Non-pigmented ciliary epithelial cell (primary cell): ENCODE results near the gene SF3B5.
"Not testable (repeated sequence)": the region's sequence is repeated elsewhere in the genome, so short reads cannot be mapped to it uniquely, and the experiment has no call there.

Experiments used
- DNase-seq: peaks from one replicate; pipeline ENCODE4 v3.0.0-alpha.2; 2010; ENCODE audit warnings: low read depth

The SF3B5 gene

DNA sequence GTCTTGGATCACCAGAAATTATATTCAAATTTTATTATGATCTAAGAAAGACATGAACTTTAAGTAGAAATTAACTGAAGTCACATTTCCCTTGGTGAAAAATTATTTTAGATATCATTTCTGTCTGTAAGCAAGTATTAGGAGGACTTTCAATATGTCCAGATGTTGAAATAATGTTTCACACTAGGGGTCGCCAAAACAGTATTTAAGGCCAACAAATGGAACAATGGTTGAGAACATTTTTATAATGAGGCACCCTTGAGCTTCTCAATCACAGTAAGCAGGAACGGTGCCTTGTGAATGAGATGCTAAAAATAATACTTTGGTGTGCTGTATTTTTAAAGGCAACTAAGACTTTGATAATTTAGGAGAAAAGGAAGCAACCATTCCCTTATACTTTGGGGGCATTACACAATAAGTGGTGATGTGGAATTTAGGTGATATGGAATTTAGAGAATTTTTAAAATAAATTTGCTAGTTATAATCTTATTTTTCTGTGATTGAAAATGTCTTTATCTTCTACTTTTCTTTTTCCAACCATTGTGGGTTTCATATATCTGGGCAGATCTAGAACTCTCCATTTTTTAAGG, 9.6 kb upstream of the SF3B5 start:
- peak; percentile 49 for DNase-seq

DNA sequence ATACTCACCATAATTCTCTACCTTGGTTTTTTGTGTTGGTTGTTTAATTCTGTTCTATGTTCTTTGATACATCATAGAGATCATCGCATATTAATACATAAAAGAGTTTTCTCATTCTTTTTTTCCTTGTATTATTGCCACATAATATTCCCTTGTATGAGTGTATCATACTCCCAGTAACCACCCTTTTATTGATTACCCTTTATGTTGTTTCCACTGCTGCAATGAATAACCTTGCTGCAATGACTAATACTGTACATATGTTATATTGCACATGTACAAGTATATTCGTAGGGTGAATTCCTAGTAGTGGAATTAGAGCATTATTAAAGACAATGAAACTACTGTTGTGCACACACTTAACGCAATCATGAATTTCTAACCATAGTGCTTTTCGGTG, 9.1 kb upstream of the SF3B5 start:
- no peak for DNase-seq

DNA sequence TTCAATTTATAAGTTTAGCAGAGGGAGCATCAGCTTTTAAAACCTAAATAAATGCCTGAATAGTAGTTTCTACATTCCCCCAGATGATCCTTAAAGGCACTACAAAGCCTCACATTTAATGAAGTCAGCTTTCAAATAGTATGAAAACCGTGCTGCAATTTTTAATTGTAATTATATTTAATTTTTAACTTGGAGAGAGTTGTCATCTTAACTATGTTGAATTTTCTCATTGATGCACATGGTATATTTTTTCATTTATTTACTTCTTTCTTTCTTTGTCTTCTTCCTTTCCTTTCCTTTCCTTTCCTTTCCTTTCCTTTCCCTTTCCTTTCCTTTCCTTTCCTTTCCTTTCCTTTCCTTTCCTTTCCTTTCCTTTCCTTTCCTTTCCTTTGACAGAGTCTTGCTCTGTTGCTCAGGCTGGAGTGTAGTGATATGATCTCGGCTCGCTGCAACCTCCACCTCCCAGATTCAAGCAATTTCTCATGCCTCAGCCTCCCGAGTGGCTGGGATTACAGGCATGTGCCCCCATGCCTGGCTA, 7.7 kb upstream of the SF3B5 start:
- no peak for DNase-seq

DNA sequence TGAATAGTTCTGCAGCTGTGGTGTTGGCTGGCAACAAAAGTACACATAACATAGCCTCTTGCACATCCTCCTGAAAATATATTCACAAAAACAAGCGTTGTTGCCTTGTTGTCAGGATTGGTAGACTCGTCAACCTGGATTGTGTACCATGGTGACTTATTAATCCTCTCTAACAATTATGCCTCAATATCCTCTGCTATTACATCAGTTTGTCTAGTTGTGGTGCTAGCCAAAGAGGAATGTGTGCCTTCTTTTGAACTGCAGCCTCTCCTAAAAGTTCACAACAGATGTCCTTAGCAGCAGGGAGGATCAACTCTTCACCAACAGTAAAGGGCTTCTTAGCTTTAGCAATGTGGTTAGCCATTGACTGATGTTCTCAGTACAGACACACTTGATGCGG, 3.6 kb upstream of the SF3B5 start:
- DNase-seq = no peak

DNA sequence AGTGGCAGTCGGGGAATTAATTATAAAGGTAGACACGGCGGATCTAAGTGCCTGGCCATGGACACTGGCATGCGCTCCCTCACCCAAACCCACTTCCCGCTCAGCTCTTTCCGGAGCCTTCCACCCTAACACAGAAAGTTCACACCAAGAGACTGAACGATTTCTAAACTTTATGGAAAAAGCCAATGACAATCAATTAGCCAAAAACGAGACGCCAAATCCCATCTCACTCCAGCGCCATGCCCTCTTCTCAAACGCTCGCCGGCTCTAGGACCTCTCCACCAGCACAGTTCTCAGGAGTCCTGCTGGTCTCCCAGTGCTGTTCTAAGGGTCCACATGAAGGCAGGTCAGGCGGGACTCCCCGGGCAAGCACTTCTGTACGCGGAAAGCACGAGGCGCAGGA, 641 bp downstream of the SF3B5 start:
- no peak for DNase-seq

DNA sequence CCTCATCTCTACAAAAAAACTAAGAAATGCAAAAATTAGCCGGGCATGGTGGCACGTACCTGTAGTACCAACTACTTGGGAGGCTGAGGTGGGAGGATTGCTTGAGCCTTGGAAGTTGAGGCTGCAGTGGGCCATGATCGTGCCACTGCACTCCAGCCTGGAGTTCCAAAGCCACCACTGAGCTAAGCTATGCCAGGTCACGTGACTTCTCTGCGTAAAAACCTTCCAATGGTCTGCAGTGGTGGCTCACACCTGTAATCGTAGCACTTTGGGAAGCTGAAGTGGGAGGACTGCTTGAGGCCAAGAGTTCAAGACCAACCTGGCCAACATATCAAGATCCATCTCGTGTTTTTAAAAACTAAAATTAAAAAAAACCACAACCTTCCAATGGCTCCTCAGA, 1.7 kb downstream of the SF3B5 start:
- no peak for DNase-seq

DNA sequence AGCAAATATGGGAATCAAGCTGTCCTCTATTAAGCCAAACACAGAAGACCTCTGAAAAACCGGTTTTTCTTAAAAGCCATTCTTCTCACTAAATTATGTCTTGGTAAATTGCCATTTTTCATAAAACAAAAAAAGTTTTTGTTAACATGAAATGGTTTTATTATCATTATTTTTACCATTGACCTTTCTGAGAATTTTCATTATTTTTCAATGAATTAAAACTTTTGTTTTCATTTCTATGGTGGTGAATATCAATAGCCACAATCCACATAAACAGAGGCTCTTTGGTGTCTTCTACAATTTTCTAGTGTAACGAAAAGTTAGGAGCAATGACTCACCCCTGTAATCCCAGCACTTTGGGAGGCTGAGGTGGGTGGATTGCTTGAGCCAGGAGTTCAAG, 2.1 kb downstream of the SF3B5 start:
- DNase-seq = no peak

DNA sequence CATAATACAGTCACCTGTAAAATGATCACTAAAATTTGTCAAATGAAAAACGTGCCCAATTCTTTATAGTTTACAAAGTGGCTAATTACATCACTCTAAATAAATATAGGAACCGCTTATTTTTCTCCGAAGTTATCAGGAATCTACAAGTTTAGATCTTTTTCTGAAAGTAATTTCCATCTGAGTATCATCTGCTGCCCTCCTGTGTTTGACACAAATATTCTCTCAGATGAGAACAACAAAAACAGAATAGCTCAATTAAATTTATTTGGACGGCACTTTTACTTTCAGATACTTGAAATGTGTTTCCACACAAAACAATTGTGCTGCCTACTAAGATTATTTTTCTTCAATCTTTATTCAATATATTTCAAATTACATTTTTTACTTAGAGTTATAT, 5.0 kb downstream of the SF3B5 start:
- DNase-seq = no peak

DNA sequence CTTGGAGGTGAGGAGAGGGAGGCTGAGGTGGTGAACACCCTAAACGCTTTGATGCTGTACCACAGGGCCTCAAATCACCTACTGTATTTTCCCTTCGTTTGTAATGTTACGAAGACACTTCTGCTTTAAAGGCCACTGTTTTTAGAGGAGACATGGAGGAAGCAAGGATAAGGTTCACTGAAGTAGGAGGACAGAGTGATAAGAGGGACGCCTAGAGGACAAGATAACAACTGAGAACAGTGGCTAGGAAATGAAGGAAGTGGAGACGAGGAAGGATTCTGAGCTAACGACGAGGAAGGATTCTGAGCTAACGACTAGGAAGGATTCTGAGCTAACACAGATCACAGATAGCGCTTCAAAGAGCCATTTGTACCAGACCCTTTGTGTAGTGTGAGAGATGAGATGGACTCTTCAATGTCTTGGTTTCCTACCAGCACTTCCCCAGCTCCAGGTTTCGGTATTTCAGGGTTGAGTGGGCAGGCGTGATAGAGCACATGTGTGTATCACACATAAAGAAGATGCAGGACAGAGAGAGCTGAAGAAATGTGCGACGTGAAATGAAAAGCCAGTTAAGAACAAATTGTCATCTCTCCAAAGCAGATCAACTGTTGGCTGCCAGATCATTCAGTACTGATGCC, 7.5 kb downstream of the SF3B5 start:
- DNase-seq = no peak

DNA sequence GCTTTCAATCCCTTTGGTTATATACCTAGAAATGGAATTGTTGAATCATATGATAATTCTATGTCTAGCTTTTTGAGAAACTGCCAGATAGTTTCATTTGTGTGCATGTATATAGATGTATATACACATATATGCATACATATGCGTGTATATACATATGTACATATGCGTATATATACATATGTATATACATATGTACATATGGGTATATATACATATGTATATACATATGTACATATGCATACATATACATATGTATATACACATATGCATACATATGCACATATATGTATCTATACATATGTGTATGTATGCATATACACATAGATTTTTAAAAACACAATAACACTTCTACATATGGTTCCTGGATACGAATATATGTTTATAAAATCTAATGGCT, 8.4 kb downstream of the SF3B5 start:
- DNase-seq = no peak

DNA sequence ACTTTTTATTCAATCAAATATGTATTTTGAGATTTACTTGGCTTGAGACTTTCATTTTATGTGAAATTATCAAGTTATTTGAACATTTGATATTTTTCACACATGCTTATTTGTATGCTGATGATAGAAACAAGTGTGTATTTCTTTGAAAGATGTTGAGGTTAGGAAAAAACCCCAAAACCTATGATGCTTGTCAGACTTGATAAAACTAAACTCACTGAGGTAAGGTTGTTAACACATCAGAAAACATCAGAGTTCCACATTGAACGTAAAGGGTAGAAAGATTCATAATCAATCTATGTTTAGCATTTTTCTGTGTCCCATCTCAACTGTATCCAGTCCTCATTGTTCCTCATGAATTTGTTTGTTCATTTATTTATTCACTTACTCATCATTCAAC, 12.2 kb downstream of the SF3B5 start:
- no peak for DNase-seq

DNA sequence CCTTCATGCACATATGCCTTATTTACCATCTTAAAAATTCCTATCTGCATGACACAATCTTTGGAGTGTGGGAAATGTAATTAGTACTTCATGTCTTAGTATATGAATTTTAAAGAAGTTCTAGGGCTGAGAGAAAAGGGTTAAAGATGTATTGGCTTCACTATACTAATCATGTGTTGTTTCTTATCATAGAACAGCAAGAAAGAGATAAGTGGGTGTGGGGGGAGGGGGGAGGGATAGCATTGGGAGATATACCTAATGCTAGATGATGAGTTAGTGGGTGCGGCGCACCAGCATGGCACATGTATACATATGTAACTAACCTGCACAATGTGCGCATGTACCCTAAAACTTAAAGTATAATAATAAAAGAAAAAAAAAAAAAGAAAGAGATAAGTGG, 13.0 kb downstream of the SF3B5 start:
- DNase-seq = not testable (repeated sequence)

DNA sequence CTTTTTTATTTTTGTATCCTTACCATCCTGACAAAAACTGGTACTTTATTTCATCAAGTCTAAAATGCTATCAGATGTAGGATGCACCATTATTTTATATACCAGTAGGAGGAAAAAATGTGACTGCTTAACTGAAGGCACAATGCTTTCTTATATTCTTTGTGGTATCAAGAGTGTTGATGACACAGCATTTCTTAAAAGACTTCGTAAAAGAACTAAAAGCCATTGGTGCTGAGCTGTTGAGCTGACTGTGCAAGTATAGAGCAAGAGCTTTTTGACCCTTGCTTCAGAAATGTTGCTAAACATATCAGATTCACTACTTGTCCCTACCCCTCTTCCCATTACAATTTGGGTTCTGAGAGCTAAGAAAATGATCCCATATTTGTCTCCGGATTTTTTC, 17.5 kb downstream of the SF3B5 start:
- no peak for DNase-seq

DNA sequence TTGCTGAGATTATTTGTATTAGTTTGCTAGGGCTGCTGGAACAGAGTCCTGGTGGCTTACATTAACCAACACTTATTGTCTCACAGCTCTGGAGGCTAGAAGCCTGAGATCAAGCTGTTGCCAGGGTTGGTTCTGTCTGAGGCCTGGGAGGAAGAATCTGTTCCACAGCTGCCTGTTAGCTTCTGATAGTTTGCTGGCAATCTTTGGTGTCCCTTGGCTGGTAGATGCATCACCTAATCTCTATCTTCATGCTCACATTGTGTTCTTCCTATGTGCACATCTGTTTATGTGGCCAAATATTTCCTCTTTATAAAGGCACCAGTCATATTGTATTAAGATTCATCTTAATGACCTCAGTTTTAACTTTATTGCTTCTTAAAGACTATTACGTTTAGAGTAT, 19.5 kb downstream of the SF3B5 start:
- DNase-seq = no peak

DNA sequence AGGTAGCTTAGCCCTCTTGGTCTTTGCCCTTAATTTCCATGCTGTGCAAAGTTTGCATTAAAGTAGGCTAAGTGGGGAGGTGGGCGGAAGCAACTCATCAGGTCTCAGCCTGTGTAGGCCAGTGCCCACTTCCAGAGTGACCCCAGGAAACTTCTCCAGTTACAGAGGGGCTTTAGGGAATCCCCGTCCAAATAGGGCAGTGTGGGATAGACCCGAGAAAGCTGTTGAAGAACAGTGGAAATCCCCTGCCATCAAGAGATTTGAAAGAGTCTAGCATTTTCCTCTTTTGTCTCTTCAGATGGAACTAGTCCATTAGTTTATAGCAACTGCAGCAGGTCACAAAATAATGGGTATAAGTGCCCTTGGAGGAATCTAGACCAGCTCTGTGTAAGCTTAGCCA, 20.2 kb downstream of the SF3B5 start:
- no peak for DNase-seq

DNA sequence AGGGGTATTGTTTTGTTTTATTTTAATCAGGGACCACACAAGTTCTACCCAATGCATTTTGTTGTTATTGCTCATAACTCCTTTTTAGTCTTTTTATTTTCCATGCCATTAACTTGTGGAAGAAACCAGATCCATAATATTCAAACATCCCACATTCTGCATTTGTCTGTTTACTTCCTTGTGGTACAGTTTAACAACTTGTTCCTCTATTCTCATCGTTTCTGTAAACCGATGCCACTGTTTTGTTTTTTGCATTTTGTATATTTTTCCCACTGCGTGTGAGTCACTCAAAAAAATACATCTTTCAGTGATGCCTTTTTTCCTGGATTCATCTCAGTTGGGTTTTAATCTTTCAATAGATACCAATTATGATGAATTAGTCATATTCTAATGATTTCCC, 22.3 kb downstream of the SF3B5 start:
- no peak for DNase-seq

DNA sequence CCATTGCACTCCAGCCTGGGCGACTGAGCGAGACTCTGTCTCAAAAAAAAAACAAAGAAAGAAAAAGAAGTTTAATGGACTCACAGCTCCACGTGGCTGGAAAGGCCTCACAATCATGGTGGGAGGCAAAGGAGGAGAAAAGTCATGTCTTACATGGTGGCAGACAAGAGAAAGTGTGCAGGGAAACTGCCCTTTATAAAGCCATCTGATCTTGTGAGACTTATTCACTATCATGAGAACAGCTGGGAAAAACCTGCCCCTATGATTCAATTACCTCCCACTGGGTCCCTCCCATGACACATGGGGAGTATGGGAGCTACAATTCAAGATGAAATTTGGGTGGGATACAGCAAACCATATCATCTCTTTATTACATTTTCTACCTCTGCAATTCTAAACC, 25.9 kb downstream of the SF3B5 start:
- no peak for DNase-seq

DNA sequence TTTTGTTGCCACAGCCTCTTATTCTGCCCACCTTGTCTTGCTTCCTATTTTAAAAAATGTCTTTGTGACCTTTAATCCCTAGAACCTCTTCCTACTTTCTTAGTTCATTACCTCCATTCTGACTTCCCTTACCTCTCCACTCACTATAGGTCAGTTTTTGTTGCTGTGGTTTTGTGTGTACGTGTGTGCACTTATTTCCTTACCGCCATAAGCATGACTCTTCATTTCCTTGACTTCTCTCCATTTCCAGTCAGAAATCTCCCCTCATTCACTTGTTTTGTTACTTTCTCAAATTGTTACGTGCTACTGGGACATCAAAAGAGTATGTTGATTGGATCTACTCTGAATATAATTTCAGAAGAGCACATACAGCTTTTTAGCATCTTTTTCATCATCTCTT, 26.6 kb downstream of the SF3B5 start:
- DNase-seq = no peak

DNA sequence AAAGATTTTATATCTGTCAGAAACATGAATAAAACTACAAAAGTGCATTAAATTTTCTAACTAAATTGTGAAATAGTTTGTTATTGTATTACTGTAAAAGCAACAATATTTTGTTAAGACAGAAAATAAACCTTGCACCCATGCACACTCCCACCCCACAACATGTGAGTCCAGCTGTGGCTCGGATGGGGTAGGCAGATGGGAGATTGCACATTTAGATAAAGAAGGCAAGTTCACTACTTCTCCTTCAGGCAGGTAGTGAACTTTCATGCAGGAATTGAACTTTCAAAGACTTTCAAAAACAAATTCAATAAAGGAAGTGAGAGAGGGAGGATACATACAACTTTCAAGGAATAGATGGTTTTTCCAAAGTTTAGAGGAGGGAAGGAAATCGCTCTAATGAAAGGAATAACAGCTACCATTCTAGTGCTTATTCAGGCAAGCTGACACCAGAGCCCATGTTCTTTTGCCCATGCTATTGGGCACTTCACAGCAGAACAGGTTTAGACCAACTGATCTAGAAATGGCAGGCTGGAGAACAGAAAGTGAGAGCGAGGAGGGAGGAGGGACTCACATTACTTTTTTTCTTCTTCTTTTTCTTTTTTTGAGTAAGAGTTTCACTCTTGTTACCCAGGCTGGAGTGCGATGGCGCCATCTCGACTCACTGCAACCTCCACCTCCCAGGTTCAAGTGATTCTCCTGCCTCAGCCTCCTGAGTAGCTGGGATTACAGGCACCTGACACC, 28.5 kb downstream of the SF3B5 start:
- no peak for DNase-seq

DNA sequence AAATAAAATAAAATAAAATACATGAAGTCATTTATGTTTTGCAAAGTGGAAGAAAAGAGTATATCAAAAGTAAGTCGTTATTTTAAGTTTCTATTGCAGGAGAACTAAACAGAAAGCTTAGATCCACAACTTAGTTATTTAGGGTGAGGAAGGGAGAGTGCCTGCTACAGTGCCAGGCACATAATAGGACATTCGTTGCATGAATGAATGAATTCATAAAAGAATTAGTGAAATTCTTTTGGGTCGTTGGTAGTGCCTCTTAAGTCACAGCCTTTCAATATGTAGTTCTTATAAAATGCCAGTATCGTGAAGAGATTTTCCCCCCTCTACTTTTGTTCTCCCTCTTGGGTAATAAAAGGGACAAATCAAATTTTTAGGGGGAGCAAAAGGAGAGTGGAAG, 29.1 kb downstream of the SF3B5 start:
- DNase-seq = no peak

DNA sequence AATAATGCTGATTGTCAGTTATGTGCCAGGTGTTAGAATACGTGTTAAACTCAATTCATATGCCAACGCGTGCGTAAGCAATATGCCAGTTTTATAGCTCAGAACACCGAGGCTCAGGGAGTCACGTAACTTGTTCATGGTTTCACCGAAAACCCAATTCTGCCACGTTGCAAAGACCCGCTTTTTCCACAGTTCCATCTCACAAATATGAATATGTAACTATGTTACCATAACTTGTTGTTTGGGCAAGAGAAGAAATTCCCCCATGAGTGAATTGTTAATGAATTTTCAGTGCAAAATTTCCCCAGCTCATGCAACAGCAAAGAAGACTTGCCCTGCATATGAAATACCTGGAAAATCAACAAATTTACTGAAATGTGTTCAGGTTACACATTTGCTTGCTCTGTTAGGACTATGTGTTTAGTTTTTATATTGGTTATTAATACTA, 30.1 kb downstream of the SF3B5 start:
- DNase-seq = no peak

DNA sequence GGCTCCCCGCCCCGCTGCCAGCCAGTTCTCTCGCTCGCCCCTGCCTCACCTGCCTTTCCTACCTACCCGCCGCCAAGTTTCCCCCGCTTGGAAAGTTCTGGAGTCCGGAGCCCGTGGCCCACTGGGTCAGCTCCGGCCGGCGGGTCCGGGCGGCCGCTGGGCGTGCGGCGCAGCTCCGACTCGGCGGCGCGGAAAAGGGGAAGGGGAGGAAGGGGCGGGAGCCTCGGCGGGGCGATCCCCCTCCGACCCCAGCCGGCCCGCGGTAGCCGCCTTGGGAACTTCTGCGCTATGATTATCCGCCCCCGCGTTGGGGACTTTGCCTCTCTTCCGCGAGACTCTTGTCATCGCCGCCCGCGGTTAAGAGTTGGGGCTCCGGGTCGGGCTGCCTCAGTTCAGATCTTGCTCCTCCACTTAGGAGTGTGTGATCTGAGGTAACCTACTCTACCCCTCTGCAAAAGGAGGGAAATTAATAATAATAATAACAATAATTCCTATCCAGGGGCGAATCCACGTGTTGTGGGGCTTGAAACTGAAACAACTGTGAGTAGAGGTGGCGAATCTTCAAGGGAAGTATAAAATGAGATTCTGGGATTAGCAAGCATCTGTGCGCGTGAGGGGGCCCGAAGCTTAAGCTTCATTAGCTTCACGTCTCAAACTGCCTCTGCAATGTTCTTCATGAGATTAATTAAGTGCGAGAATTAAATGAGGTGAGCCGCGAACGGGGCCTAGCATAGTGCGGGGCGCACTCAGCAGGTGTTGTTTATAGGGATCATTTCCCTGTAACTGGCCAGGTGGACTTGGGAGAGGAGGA, 30.8 kb downstream of the SF3B5 start:
- no peak for DNase-seq
